ENCODE measurements around the gene CPVL.
A peak's percentile ranks its signal among the peaks of the same experiment; 100 is the strongest.

The CPVL gene

DNA sequence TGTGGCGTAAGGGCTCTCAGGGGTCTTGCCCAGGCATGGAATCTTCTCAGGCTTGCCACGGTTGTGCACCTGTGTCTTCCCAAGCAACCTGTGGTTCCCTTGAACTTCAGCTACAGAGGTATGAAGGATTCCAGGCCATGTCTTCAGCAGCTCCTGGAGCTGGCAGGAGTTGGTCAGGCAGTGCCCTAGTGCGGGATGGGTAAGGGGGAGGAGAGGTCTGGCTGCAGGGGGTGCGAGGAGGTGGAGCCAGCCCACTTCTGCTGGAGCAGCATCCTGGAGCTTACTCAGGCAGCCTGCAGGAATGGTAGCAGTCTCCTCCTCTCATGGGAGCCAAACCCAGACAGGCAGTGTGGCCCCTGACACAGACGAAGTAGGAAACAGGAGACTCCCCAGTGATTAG is 184.4 kb downstream of the CPVL start:
- no peak overlapping the region for H3K4me3 ChIP-seq (ENCODE audit: low read depth, low read length)
- DNase-seq (ENCODE audit: low read depth), result no peak
- in situ Hi-C loops (cut with HindIII; ENCODE audit: low sequenced_read_pairs), result no loop called here
- TF ChIP-seq, protein P1, sequence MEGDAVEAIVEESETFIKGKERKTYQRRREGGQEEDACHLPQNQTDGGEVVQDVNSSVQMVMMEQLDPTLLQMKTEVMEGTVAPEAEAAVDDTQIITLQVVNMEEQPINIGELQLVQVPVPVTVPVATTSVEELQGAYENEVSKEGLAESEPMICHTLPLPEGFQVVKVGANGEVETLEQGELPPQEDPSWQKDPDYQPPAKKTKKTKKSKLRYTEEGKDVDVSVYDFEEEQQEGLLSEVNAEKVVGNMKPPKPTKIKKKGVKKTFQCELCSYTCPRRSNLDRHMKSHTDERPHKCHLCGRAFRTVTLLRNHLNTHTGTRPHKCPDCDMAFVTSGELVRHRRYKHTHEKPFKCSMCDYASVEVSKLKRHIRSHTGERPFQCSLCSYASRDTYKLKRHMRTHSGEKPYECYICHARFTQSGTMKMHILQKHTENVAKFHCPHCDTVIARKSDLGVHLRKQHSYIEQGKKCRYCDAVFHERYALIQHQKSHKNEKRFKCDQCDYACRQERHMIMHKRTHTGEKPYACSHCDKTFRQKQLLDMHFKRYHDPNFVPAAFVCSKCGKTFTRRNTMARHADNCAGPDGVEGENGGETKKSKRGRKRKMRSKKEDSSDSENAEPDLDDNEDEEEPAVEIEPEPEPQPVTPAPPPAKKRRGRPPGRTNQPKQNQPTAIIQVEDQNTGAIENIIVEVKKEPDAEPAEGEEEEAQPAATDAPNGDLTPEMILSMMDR (IDR thresholded peaks at IDR 0.05; ENCODE audit: low read depth, low read length, missing control alignments), result no peak

DNA sequence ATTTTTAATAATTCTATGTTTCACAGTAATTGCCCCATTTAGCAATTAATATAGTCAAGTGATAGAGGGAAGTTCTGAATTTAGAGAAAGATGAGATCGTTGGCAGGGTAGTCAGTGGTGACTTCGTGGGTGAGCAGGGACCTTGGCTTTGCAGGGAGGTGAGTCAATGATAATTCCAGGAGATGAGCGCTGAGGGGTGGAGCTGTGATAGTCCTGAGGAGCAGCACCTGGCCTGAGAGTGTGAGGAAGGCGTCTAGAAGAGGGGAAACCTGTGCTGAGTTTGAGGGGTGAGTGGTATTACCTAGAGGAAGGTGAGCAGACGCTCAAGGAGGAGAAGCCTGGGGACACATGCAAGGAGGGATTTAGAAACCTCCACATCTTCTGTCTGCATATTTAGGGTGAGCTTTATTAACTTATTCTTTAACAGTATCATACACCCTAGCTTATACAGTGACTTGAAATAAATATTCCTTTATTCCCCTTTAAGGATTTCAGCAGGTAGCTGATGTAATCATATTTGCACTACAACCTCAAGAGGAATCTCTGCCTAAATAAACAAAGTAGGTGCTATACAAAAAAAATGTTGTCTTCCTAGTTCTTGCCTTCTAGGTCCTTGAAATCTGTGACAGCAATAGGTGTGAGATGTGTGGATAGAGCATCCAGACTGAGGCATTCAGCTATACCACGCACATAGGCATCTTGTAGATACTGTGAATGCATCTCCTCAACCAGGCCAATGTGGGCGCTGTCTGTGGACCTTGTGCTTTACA is 186.1 kb downstream of the CPVL start:
- no peak for DNase-seq (ENCODE audit: low read depth)
- no peak overlapping the region for H3K4me3 ChIP-seq (ENCODE audit: low read depth, low read length)
- TF ChIP-seq, protein P1 (IDR thresholded peaks at IDR 0.05; ENCODE audit: low read depth, low read length, missing control alignments), result no peak
- in situ Hi-C loops (cut with HindIII; ENCODE audit: low sequenced_read_pairs), result no loop called here

DNA sequence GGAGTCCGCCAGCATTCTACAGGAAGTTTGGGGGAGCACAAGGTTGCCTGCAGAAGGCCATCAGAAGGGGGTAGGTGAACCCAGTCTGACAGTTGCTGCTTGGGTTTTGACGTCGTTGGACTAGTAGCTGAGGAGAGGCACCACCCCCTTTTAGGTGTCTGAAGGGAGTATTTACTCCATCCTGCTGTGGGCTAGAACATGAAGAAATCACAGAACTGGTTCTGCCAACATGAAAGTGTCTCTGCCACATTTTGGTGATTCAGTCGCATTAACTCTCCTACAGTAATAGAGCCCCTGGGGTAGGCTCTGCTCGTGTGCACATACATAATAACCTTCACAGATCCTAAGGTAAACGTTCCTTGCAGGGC is 187.4 kb downstream of the CPVL start:
- H3K4me3 ChIP-seq (ENCODE audit: low read depth, low read length), result no peak overlapping the region
- TF ChIP-seq, protein P1 (IDR thresholded peaks at IDR 0.05; ENCODE audit: low read depth, low read length, missing control alignments), result no peak
- no peak for DNase-seq (ENCODE audit: low read depth)
- in situ Hi-C loops (cut with HindIII; ENCODE audit: low sequenced_read_pairs), result no loop called here

DNA sequence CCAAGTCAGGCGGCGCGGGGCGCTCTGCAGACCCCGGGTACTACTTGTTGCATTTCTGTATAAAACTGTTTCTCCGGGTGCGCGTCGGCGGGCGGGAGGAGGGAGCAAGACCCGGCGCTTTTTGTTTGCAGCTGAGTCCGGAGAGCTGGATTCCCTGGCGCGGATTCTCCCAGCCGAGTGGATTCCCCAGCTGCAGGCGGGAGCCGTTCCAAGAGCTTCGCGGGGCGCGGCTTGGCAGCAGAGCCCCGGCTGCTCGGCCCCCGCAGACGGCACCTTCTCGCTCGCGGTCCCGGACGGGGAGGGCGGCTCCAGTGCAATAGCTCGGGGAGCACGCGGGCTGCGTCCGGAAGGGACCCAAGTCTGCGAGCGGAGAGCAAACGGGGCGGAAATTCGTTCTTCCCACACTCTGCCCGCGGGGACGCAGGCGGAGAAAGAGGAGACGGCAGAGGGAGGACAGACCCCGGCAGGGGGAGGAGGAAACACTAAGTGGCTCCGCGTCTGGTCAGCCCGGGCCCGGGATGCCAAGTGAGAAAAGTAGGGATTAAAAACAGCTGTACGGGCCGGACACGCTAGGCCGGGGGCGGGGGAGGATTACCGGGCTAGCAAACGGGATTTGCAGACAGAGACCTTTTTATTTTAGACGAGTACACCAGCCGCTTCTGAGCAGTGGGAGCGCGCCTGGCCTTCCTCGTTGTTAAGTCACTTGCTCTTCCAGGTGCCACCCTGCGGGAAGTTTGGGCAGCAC is 187.9 kb downstream of the CPVL start, which contains the start of gene TRIL:
Gene TRIL, minus strand, starts transcription at position 96 of the 745 bp plus-strand sequence. CDS start 284 bp downstream, outside the sequence.
- TF ChIP-seq, protein P1 (IDR thresholded peaks at IDR 0.05; ENCODE audit: low read depth, low read length, missing control alignments), result no peak
- peak within 1 kb of the TSS; percentile 46 for H3K4me3 ChIP-seq (ENCODE audit: low read depth, low read length)
- in situ Hi-C loops (cut with HindIII; ENCODE audit: low sequenced_read_pairs), result no loop called here

DNA sequence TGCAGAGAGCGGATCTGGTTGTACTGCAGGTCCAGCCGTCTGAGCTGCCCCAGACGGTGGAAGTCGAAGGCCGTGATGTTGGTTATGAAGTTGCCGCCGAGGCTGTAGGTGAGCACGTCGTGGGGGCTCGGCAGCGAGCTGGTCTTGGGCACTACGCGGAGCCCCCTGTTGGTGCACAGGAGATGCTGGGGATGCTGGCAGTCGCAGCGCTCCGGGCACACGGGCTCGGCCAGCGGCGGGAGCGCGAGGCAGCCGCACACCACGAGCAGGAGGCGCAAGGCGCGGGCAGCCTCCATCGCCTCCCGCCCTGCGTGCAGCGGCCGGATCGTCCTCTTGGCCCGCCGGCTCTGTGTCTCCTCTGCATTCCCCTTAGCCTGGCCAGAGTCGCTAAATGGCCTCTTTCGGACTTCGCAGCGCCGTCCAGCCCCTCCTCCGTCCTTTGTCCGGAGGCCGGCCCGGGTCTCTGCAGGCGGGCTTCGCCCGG is 188.5 kb downstream of the CPVL start:
- in situ Hi-C loops (cut with HindIII; ENCODE audit: low sequenced_read_pairs), result no loop called here
- peak overlapping the region; percentile 46 for H3K4me3 ChIP-seq (ENCODE audit: low read depth, low read length)
- TF ChIP-seq, protein P1 (IDR thresholded peaks at IDR 0.05; ENCODE audit: low read depth, low read length, missing control alignments), result no peak
- DNase-seq (ENCODE audit: low read depth), result no peak

More for the DNA sequence above, 187.9 kb downstream of the CPVL start, which contains the start of gene TRIL:
- DNase-seq (ENCODE audit: low read depth), result peak; percentile 24

DNA sequence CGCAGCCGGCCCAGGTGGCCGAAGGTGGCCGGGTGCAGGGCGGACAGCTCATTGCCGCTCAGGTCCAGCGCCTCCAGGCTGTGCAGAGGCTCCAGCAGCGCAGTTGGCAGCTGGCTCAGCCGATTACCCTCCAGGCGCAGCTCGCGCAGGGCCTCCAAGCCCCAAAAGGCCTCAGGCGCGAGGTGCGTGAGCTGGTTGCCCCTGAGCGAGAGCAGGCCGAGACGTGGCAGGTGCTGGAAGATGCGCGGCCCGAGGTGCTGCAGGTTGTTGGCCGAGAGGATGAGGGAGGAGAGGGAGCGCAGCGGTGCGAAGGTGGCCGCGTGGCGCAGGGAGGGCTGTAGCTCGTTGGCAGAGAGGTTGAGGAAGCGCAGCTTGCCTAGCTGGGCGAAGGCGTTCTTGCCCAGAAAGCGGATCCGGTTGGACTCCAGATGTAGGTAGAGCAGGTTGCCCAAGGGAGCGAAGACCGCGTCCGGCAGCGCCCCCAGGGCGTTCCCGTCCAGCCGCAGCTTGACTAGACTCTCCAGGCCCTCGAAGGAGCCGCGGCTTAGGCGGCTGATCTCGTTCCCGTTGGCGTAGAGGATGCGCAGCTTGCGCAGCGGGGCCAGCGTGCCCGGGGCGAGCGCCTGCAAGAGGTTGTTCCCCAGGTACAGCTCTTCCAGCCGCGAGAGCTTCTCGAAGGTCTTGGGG is 189.1 kb downstream of the CPVL start:
- DNase-seq (ENCODE audit: low read depth), result no peak
- TF ChIP-seq, protein P1 (IDR thresholded peaks at IDR 0.05; ENCODE audit: low read depth, low read length, missing control alignments), result no peak
- in situ Hi-C loops (cut with HindIII; ENCODE audit: low sequenced_read_pairs), result no loop called here
- peak overlapping the region; percentile 46 for H3K4me3 ChIP-seq (ENCODE audit: low read depth, low read length)

Measured in astrocyte of the cerebellum (primary cell).